Measurements from ENCODE around the gene LIPK. TPM values are rescaled to one million over a fixed set of nuclear protein-coding genes. Genes with fewer than 3 reads are reported as not detected.

Gene LIPK
- total and polyA plus RNA-seq, 2 of the 8 experiments (the other 6 are each of a cell fraction or from before 2014, with no cell fraction given) = not detected

DNA sequence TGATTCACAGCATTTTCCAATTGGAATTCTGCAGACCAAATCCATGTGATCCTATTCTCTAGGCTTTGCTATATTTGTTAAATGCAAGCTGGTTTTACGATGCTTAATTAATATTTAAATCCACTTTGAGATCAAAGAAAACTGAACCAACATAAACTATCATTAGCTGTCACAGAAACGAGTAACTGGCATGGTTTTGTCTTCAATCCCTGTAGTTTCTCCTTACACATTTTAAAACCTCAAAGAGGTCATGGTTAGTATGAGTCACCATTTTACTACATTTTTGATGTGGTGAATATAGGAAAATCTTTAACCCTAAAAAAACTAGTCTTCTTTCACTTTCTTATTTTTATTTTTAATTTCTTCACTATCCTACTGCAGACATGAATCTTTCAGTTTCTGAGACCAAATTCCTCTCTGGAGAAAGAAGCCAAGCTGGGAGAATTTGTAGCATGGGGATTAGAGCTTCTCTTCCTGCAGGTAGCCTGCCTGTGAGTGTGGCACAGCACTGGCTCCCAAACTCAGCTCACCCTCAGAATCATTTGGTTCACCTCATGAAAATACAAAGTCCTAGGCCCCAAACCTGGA, 87.8 kb downstream of the LIPK start:
- no peak for FAIRE-seq
- ChIA-PET POLR2A (ENCODE audit: partially characterized antibody) (interaction anchor here (0.9 kb wide), 1 partner anchor 66 kb away, joined by 3 read pairs; no protein-coding TSS in a partner anchor), CTCF (ENCODE audit: partially characterized antibody) (interaction anchor here (0.6 to 1.4 kb wide), 8 partner anchors 11 to 1246 kb away, joined by 3 to 5 read pairs (median 3); no protein-coding TSS in a partner anchor)
- Histone ChIP-seq H2BK20ac (ENCODE audit: low read length) (no peak overlapping the region), H4K91ac (replicated peaks; ENCODE audit: insufficient read length, low read length) (no peak overlapping the region), H3K36me3 (ENCODE audit: control insufficient read depth in 2 of 4, insufficient read depth in 4 of 4, low read length in 3 of 4) (no peaks in the 10 kb centered on the region), H3K14ac (ENCODE audit: insufficient read length) (no peak overlapping the region), H2BK15ac (ENCODE audit: low read length) (no peak overlapping the region), H2AK5ac (ENCODE audit: low read depth, low read length) (no peak overlapping the region), H2BK12ac (ENCODE audit: low read depth, low read length) (no peak overlapping the region), H3K4ac (replicated peaks; ENCODE audit: insufficient read length, low read depth, low read length) (no peak overlapping the region), H3K56ac (replicated peaks; ENCODE audit: insufficient read length, low read depth, low read length) (no peak overlapping the region), H3K27me3 (replicated peaks in 1 of 4; ENCODE audit: control insufficient read depth in 3 of 4, extremely low read depth in 1 of 4, insufficient read depth in 3 of 4, low read length in 3 of 4) (no peaks in the 10 kb centered on the region), H4K20me1 (replicated peaks in 1 of 2; ENCODE audit: control insufficient read depth in 1 of 2, insufficient read depth in 2 of 2, low read length in 2 of 2) (no peaks in the 10 kb centered on the region), H4K8ac (ENCODE audit: extremely low read depth, insufficient read depth, low read length) (no peak overlapping the region), H3K23me2 (ENCODE audit: low read depth, low read length) (no peaks in the 10 kb centered on the region), H3K27ac (ENCODE audit: low read depth, low read length) (no peak overlapping the region), H2BK120ac (replicated peaks; ENCODE audit: low read depth, low read length) (no peak overlapping the region), H3K18ac (ENCODE audit: extremely low read depth, low read length) (no peak overlapping the region), H3K9me3 (ENCODE audit: insufficient read depth in 2 of 2, low read depth in 1 of 2, low read length in 1 of 2) (no peaks in the 10 kb centered on the region), H3K4me3 (ENCODE audit: extremely low read depth in 1 of 4, insufficient read depth in 2 of 4, low read depth in 3 of 4, low read length in 4 of 4) (no peak overlapping the region), H2BK5ac (ENCODE audit: low read depth, low read length) (no peak overlapping the region), H2AFZ (ENCODE audit: low read length) (no peak overlapping the region), H3K9ac (replicated peaks in 1 of 4; ENCODE audit: extremely low read depth in 1 of 4, low read depth in 3 of 4, low read length in 3 of 4) (no peak overlapping the region), H3K4me2 (ENCODE audit: insufficient read depth in 1 of 2, low read depth in 2 of 2, low read length in 2 of 2) (no peak overlapping the region), H3K23ac (ENCODE audit: insufficient read length) (no peak overlapping the region), H3K4me1 (replicated peaks in 1 of 4; ENCODE audit: control insufficient read depth in 3 of 4, insufficient read depth in 4 of 4, low read length in 3 of 4) (no peaks in the 10 kb centered on the region), H3K79me2 (ENCODE audit: control insufficient read depth in 1 of 2, insufficient read depth in 2 of 2, low read length in 2 of 2) (no peaks in the 10 kb centered on the region), H4K5ac (ENCODE audit: insufficient read length, low read depth, low read length) (no peak overlapping the region), H3K79me1 (ENCODE audit: low read depth, low read length) (no peaks in the 10 kb centered on the region)
- 74% methylated on average over 2 of the region's 2 CpGs; no CpG with 5 or more reads in 1 of the 2 experiments for WGBS, 2 experiments (ENCODE audit: extremely low coverage in 1 of 2, insufficient coverage in 1 of 2, insufficient read length in 1 of 2, insufficient replicate concordance in 2 of 2, low coverage in 1 of 2, low lambda C conversion rate in 2 of 2, missing lambda C conversion rate in 1 of 2)
- DNase-seq (ENCODE audit: low read depth in 1 of 2, low spot score in 2 of 2) = no peak
- TF ChIP-seq, protein P1, sequence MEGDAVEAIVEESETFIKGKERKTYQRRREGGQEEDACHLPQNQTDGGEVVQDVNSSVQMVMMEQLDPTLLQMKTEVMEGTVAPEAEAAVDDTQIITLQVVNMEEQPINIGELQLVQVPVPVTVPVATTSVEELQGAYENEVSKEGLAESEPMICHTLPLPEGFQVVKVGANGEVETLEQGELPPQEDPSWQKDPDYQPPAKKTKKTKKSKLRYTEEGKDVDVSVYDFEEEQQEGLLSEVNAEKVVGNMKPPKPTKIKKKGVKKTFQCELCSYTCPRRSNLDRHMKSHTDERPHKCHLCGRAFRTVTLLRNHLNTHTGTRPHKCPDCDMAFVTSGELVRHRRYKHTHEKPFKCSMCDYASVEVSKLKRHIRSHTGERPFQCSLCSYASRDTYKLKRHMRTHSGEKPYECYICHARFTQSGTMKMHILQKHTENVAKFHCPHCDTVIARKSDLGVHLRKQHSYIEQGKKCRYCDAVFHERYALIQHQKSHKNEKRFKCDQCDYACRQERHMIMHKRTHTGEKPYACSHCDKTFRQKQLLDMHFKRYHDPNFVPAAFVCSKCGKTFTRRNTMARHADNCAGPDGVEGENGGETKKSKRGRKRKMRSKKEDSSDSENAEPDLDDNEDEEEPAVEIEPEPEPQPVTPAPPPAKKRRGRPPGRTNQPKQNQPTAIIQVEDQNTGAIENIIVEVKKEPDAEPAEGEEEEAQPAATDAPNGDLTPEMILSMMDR (IDR thresholded peaks at IDR 0.05; ENCODE audit: control extremely low read depth in 1 of 3, insufficient read depth in 1 of 3, low read depth in 1 of 3, low read length in 3 of 3) = no peak
- TF ChIP-seq CBX5 (IDR thresholded peaks at IDR 0.05; ENCODE audit: low read depth, low read length) (no peak), SP4 (IDR thresholded peaks at IDR 0.05; ENCODE audit: low read length) (no peak), KDM1A (IDR thresholded peaks at IDR 0.05; ENCODE audit: borderline replicate concordance, low read length) (no peak), BACH1 (IDR thresholded peaks at IDR 0.05; ENCODE audit: low read length) (no peak), GTF2F1 (IDR thresholded peaks at IDR 0.05; ENCODE audit: borderline replicate concordance, low read depth, low read length) (no peak), RNF2 (IDR thresholded peaks at IDR 0.05; ENCODE audit: borderline replicate concordance, low read depth, low read length, missing control alignments, poor library complexity, severe bottlenecking) (no peak), MAFK (IDR thresholded peaks at IDR 0.05; ENCODE audit: low read depth, low read length) (no peak), SUZ12 (IDR thresholded peaks at IDR 0.05; ENCODE audit: low read length) (no peak)
- TF ChIP-seq, protein P2, sequence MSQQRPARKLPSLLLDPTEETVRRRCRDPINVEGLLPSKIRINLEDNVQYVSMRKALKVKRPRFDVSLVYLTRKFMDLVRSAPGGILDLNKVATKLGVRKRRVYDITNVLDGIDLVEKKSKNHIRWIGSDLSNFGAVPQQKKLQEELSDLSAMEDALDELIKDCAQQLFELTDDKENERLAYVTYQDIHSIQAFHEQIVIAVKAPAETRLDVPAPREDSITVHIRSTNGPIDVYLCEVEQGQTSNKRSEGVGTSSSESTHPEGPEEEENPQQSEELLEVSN (IDR thresholded peaks at IDR 0.05) = no peak

Measured in H1 (cell line).